ENCODE data around the gene INPP1.
A peak's percentile ranks its signal among the peaks of the same experiment; 100 is the strongest.

Gene INPP1

DNA sequence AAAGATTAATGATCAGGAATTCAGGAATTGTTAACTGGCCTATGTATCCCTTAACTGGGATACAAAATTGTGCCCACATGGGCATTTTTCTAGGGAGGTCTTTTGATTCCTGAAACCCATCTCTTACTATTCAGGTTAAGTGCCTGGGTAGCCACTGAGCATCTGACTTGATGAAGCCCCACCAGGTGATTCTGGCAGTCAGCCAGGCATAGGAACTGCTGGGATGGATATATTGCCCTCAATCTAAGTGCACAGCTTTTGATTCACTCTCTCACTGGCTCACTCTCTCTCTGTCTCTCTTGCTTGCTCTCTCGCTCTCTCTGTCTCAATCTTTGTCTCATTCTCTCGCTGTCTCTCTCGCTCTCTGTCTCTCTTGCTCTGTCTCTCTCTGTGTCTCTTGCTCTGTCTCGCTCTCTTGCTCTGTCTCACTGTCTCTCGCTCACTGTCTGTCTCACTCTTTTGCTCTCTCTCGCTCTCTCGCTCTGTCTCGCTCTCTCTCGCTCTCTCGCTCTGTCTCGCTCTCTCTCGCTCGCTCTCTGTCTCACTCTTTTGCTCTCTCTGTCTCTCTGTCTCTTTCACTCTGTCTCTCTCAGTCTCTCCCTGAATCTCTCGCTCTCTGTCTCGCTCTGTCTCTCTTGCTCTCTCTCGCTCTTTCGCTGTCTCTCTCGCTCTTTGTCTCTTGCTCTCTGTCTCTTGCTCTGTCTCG, 22.3 kb downstream of the INPP1 start:
- no peak for DNase-seq

DNA sequence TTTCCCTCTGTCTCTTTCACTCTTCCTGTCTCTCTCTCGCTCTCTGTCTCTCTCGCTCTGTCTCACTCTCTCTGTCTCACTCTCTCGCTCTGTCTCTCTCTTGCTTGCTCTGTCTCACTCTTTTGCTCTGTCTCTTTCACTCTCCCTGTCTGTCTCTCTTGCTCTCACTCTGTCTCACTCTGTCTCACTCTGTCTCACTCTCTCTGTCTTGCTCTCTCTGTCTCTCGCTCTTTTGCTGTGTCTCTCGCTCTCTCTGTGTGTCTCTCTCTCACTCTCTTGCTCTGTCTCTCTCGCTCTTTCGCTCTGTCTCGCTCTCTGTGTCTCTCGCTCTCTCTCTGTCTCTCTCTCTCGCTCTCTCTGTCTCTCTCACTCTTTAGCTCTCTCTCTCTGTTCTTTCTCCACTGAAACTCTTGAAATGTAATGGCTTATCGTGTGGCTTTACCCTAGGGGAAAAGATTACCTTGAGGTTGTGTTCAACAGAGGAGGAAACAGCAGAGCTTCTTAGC, 22.9 kb downstream of the INPP1 start:
- no peak for DNase-seq

DNA sequence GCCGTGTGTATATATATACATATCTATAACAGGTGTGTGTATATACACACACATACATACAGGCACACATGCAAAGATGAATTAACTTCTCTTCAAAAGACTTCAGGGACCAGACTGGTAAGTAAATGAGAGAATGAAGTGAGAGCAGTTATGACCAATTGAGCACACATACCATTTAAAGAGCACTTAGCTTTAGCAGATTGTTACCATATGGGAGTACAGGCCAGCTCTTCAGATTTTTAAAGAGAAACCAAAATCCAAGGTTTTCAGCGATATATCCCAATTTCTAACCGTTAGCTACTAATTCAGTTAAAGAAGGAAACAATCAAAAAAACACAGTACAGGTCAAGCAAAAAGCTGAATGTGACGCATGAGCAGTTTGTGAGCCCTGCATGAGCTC, 23.7 kb downstream of the INPP1 start:
- no peak for DNase-seq

DNA sequence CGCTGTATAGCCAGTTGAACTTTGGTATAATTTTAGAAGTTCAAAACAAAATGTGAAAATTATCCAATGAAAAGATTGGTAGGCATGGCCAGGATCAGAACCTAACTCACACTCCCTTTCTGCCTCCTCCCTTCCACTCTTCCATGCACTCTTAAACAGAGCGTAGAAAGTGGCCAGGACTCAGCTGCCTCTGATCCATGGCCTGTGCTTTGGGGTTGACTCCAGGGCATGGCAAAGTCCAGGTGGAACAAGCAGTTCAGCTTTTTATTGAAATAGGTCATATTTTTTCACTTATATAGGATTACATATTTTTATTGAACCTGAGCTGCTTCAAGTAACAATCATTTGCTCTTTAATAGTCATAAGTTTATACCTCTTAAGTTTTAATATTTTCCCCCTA, 26.2 kb downstream of the INPP1 start:
- DNase-seq: no peak

DNA sequence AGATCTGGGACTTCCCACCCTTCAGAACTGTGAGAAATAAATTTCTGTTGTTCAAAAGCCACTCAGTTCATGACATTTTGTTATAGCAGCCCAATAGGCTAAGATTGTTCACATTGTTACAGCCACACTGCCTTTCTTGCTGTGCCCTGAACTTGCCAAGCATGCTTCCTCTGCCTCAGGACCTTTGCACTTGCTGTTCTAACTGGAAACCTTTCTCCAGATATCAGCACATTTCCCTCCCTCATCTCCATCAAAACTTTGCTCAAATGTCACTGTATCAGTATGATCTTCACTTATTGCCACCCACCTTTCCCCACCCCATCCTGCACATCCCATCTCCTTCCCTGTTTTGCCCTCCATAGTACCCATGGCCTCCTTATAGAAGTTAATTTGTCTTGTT, 32.7 kb downstream of the INPP1 start:
- DNase-seq: no peak

DNA sequence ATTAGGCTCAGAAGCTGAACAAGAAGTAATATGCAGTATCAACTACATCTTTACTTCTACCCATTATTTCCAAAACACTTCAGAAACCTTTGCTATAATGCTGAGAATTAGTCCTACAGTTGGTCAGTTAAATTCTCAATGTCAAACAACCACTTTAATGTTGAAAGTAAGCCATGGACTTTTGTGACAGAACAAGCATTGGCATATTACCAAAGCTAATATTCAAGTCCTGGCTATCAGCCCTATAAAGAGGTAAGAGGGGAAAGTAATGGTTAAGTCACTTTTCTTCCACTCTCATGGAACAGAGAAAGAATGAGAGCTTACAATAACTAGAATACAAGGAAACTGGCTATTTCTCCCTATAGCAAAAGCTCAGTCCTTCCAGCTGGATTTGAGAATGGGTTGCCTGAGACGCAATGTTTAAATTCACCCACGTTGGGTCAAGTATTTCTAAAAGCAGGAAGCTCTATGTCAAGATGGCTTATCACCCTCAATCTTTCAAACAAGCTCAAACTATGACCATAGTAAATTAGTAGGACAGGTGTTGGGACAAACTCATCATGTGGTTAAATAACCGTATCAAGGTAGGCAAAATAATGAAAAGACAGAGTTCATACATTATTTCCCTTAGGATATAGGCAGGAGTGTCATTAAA, 33.3 kb downstream of the INPP1 start:
- no peak for DNase-seq

DNA sequence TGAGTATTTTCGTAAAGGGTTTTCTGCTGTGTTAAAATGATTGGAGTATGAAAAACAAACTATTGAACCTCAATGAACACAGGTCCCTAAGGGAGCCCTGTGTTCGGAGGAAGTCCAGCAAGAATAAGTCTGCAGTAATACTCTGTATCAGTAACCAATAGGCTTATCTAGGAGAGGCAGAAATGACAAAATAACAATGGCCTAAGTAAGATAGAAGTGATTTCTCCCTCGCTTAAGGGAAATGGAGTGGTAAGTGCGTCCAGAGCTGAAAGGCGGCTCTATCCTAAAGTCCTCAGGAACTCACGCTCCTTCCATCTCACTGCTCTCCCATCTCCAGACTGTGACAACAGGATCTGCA, 35.5 kb downstream of the INPP1 start:
- DNase-seq: no peak

DNA sequence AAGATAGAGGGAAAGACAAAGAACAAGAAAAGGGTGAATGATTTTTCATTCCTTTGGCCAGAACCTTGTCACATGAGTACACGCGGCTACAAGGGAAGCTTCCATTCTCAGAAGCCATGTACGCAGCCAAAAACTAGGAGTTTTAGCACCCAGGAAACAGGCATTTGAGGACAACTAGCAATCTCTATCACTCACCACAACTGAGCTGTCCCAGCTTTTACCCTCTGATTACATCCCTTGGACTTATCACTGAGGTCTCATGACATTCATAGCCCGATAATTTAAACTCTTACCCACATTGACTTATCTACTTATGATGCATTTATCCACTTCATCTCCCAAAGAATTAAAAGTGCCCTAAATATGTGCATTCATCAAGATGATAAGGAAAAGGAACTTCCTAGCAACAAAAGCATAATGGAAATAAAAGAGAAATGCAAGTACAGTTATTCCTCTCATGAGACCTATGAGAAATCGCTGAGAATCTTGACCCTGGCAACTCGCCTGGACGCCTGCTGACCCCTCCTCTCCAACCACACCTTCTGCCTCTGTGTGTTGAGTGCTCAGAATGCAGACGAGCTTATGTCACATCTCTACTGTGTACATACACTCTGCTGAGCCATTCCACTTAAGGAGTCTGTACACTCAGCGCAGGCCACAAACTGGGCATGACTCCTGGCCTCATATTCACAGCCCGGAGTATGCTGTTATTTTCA, 36.0 kb downstream of the INPP1 start:
- DNase-seq: peak; percentile 83

DNA sequence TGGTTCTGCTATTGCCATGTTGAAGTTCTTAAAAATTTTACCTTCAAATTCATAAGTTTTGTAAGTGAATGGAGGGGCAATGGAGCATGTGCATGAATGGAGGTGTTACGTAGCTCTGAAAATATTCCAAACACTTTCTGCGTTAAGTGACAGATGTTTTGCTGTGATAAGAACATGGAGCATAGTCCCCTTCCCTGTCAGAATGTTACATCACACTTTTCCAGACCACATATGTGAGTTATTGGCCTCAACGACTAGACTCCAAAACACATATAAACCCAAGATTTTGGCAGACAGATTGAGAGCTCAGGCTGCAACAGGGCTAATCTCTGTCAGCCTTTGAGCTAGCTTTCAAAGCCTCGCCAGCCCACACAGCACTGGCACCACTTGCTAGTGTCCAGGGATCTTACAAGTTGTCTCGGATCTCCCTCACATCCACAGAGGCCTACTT, 37.6 kb downstream of the INPP1 start:
- DNase-seq: peak; percentile 21

DNA sequence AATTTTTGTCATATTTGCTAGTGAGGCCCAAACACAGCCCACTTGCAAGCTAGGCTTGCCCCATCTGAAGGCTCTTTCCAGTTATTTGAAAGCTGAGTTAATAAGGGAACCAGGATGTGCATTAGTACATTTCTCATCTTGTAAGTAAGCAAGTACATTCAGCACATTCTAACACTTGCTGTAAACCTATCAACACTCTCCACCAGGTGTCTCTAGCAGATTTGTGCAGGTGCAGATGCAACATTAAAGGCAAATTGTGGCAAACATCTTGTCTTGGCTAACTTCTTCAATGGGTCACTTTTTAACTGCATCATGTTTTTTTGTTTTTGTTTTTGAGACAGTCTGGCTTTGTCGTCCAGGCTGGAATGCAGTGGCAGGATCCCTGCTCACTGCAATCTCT, 39.5 kb downstream of the INPP1 start:
- DNase-seq: peak; percentile 32

DNA sequence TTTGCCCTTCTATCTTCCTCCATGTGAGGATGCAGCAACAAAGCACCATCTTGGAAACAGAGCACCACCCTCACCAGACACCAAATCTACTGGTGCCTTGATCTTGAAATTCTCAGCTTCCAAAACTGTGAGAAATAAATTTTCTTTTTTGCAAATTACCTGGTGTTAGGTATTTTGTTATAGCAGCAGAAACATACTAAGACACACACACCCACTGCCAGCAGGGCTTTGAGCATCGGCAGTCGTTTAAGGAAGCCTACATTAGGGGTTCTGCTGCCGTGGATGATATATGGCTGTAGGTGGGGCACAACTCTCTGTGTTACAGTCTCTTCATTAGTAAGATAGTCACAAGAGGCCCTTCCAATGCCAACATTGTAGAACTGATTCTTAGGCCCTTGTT, 44.0 kb downstream of the INPP1 start:
- no peak for DNase-seq

DNA sequence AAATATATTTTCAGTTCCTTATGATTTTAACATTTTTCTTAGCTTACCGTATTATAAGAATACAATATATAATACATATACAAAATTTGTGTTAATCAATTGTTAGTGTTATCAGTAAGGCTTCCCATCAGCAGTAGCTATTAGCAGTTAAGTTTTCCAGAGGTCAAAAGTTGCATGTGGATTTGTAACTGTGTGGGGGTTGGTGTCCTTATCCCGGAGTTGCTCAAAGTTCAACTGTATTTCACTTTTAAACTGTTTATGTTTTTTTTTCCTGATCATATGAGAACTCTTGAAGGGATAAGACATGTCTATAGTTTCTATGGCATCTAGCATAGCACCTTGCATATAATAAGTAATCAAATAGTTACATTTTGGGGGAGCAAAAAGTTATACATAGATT, 52.9 kb downstream of the INPP1 start:
- no peak for DNase-seq

DNA sequence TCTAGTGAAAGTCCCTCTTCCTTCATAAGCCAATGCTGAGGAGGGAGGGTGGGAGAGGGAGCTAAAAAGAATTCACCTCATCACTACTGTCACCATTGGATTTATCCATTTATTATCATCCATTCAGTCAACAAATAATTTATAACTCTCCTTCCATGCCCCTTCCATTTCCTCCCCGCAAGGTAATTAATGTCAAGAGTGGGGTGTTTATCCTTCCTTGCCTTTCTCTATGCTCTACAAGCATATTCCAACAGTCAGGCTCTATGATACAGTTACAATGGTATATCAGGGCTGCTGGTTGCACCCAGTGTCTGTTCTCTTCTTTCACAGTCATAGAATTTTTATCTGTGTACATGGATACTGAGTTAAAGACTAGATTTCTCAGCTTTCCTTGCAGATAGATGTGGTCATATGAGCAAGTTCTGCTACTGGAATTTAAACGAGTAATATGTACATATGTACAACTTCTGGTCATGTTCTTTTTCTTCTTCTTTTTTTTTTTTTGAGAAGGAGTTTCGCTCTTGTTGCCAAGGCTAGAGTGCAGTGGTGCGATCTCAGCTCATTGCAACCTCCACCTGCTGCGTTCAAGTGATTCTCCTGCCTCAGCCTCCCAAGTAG, 59.7 kb downstream of the INPP1 start:
- DNase-seq: no peak

DNA sequence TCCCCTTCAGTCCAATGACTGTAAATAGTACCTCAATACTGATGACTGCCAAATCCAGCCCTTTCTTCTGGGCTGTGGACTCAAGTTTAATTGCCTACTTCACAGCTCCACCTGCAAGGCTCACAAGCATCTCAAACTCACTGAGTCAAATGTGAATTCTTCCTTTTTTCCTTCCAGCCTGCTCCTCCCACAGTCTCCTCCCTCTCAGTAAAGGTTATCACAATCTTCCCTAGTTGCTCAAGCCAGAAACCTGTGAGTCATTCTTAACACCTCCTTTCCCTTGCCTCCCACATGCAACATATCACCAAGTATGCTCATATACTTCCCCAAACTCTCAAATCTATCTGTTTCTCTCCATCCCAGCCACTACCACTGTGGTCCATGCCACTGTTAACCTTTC, 61.1 kb downstream of the INPP1 start:
- DNase-seq: peak; percentile 29

DNA sequence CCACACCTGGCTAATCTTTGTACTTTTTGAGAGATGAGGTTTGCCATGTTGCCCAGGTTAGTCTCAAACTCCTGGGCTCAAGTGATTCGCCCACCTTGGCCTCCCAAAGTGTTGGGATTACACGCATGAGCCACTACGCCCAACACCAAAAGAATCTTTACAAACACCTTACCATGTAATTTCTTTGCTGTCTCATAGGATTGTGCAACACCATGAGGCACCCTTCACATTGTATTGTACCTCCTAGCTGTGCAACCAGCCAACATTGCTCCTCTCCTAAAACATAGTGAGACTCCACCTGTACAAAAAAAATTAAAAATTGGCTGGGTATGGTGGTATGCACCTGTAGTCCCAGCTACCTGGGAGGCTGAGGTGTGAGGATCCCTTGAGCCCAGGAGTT, 61.7 kb downstream of the INPP1 start:
- DNase-seq: no peak

DNA sequence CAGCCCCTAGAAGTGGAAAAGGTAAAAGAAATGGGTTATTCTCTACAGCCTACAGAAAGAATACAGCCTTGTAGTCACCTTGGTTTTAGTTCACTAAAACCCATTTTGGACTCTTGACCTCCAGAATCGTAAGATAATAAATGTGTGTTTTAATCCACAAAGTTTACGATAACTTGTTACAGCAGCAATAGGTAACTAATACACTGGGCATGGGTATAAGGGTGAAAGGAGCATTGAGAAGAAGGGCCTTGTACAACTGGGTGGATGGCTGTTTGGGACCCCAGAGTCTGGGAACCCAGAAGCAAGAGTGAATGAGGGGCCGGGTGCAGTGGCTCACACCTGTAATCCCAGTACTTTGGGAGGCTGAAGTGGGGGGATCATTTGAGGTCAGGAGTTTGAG, 62.6 kb downstream of the INPP1 start:
- no peak for DNase-seq

DNA sequence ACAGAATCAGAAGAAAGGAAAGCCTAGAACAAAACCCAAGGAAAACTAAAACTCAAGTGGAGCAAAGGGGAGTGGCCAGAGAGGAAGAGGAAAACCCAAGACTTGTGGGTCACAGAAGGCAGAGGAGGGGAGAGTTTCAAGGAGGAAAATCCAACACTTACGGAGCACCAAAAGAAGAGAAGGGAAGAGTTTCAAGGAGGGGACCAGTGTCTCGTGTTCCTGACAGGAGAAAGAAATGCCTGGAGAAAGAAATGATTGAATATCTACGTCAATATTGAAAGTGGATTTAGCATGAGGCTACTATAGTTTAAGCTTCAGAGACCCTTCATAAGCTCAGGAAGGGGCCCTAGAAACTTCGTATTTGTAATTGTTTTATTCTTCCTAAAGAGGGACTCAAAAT, 63.4 kb downstream of the INPP1 start:
- no peak for DNase-seq

DNA sequence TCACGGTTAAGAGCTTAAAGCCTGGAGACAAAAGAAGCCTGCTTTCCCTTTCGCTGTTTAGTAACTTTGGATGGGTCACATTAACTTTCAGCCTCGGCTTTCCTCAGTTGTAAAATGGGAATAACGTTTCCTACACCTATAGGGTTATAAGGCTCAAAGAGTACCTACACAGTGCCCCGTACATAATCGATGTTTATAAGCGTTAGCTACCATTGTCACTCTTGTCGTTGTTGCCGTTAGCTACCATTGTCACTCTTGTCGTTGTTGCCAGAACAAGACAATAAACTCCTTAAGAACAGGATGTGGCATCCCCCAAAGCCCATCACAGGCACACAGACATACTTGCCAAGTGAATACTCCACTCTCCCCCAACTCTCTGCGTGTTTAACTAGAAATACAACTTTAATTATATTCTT, 63.9 kb downstream of the INPP1 start:
- no peak for DNase-seq

DNA sequence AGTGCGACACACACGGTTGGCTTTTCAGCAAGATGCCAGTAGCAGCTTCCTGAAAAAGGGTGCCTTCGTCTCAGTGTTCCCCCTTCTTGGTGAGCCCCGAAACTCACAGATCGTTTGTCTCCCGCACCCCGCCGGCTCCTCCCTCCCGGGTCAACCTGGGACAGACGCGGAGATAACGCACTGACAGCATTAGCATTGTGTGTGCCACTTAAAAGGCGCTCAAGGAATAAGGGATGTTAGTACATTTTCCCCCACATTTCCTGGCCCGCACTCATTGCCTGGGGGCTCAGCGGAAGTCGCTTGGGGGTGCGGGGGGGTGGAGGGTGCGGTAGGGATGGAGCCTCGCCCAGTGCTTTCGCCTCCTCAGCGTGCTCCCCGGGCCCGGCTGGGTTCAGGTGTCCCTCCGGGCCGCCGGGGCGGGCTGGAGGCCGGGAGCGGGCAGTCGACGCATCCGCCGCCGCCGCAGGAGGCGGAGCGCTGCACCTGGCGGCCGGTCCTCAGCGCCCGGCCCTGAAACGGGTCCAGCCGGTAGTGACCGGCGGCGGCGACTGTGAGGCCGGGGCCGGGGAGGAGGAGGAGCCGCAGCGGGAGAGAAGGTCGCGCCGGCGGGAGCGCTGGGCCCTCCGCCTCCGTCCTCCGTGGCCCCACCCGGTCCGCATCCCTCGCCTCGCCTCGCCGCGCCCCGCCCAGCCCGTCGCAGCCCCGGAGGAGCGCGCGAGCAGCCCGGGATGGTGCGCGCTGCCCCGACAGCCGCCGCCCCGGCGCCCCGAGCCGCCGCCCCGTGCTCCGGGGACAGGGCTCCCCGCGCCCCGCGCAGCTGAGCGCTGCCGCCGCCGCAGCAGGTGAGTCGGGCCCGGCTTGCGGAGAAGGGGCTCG, 64.5 kb downstream of the INPP1 start, which contains the start of gene MFSD6:
Gene MFSD6 (plus strand): TSS at position 694 of the 876 bp plus-strand sequence. CDS start 27,675 bp downstream, outside the sequence.
- no peak for DNase-seq

DNA sequence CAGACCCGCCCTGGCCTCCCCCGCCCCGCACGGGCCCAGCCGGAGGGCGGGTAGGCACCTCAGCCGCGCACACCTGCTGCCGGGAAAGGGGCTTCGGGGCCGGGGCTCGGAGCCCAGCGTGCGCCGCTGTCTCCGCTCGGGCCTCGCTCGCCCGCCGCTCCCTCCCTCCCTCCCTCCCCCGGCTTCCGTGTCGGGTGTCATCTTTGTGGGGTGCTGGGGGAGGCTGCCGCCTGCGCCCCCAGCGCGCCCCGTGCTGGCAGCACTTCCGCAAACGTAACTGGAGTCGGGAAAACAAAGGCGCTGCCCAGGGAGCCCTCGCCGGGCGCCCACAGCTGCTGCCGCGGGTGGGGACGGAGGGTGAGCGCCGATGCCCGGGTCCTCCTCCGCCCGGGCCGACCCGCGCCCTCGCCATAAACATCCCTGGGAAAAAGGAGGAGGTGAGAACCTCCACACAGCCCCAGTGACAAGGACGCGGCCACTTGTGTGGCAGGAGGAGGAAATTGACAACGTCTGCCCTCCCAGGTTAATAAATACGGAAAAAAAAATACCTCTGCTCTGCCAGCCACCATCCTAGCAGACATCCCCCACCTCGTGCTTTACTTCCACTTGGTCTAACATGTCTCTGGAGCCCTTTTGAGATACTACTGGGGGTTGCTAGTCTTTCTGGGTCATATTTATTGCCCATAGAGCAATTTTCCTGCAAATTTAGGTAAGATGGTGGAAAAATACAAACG, 65.3 kb downstream of the INPP1 start:
- DNase-seq: no peak

DNA sequence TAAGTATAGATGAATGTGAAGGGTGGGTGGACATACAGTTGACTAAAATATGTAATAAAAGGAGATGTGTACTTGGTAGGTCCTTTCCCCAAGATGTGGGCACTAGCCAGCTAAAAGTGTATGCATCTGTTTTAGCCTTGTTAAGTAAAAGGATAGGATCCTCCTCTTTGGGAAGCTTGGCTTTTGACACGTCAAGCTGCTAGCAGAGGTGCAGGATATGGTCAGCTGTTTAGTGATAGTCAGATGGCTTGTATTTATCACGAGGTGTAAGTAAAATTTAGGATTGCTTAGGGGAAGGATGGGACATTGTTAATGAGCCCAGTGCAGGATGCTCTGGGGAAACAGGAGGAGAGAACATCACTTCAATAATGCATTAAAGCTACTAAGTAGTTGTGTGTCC, 66.2 kb downstream of the INPP1 start:
- DNase-seq: no peak

DNA sequence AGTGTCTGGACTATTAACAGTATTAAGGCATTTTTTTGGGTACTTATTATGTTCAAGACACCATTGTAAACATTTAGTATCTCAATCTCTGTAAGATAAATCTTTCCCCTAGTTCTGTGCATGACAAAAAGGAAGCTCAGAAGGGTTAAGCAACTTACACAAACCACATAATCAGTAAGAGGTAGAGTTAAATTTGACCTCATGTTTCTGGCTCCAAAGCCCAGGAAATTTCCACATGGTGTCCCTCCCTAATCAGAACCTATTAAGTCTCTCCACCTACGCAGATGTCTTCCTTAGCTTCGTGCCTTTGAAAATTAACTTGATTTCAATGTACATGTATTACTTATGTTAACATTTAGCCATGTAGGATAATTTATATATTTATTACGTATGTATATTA, 66.8 kb downstream of the INPP1 start:
- DNase-seq: no peak
